Measurements from ENCODE around the gene ME3. TPM values are rescaled to one million over a fixed set of nuclear protein-coding genes. Genes with fewer than 3 reads are reported as not detected.

ME3 gene
- total and polyA plus RNA-seq, 4 donors, result 7.4 to 38.7 (median 21.2) TPM

DNA sequence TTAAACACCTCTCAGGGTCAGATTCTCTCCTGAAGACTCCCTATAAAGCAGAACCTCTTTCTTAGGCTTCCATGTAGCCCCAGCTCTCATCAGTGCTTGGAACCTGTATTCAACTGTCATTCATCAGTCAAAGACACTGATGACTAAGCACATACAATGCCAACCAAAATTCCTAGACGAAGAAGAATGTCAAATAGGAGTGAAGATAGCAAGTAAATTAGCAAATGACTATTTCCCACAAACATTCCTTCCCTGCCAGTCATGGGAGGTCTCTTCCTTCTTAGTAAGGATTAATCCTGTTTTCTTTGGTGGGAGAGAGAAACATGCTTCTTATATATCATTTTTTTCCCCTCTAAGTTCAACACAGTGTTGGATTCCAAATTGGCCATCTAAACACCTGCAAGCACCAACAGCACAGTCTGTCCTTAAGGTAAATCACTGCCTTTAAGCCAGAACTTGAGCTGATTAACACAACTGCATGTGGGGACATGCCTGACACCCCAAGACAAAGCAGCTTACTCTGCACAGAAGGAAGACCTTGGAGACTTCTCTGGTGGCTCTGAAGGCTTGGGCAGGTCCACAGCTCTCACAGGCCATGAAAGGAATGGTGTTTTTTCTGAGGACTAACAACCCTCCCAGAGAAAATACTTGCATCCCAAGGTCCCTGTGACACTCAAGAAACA is 47.5 kb upstream of the ME3 start:
- peaks cover 0 to 7% (median 0%) of the 10 kb centered on the region in 5 donors for H3K4me1 ChIP-seq (ENCODE audit: control insufficient read depth in 5 of 5, insufficient read depth in 5 of 5, low read length in 5 of 5)
- WGBS, 2 donors, result 57 to 75% methylated on average over 1 of the region's 1 CpG
- H3K4me3 ChIP-seq, result no peak overlapping the region
- TF ChIP-seq, protein P1, sequence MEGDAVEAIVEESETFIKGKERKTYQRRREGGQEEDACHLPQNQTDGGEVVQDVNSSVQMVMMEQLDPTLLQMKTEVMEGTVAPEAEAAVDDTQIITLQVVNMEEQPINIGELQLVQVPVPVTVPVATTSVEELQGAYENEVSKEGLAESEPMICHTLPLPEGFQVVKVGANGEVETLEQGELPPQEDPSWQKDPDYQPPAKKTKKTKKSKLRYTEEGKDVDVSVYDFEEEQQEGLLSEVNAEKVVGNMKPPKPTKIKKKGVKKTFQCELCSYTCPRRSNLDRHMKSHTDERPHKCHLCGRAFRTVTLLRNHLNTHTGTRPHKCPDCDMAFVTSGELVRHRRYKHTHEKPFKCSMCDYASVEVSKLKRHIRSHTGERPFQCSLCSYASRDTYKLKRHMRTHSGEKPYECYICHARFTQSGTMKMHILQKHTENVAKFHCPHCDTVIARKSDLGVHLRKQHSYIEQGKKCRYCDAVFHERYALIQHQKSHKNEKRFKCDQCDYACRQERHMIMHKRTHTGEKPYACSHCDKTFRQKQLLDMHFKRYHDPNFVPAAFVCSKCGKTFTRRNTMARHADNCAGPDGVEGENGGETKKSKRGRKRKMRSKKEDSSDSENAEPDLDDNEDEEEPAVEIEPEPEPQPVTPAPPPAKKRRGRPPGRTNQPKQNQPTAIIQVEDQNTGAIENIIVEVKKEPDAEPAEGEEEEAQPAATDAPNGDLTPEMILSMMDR (IDR thresholded peaks at IDR 0.05; ENCODE audit: control extremely low read depth, extremely low read depth), result no peak
- H3K27ac ChIP-seq (ENCODE audit: low read depth in 1 of 2, low read length in 1 of 2), result no peak overlapping the region
- no peak for DNase-seq
- no peak for ATAC-seq (ENCODE audit: insufficient read depth, low FRiP score)
- H3K9me3 ChIP-seq (ENCODE audit: control insufficient read depth in 4 of 4, insufficient read depth in 3 of 4, low read length in 3 of 4), result no peaks in the 10 kb centered on the region
- H3K27me3 ChIP-seq (ENCODE audit: control insufficient read depth in 3 of 3, insufficient read depth in 3 of 3, low read length in 2 of 3), result no peaks in the 10 kb centered on the region
- no peak overlapping the region for H3K9ac ChIP-seq (ENCODE audit: insufficient read depth in 1 of 2, low read length in 2 of 2)
- no peaks in the 10 kb centered on the region for H3K36me3 ChIP-seq (ENCODE audit: control insufficient read depth in 4 of 4, insufficient read depth in 4 of 4, low read length in 4 of 4)

DNA sequence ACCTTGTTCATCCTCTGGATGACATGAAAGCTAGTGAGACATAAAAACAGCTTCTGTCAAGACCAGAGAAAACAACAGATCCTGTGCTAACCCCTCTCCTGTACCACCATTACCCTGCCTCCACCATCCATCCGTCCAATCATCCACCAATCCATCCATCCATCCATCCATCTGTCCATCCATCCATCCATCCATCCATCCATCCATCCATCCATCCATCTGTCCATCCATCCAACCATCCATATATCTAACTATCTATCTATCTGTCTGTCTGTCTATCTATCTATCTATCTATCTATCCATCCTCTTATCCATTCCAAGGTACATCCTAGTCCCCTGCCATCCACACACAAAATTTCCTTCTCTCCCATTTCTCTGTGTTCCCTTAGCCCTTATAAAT is 46.6 kb upstream of the ME3 start:
- TF ChIP-seq, protein P1 (IDR thresholded peaks at IDR 0.05; ENCODE audit: control extremely low read depth, extremely low read depth), result no peak

DNA sequence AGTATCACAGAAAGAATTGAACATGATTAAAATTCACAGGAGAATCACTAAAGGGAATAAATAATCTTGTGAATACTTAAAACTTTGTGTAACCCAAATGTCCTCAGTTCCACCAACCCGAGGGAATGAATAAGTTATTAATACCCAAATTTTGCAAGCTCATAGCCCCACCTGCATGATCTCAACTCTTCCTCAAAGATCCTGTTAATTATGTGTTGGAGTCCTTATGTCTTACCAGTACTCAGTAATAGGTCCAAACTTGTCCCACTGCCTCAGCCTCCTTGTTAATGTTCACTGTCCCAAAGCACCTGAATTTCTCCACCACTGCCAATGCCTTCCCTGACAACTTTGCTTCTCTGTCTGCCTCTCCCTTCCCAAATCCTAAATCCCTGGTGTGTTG is 46.1 kb upstream of the ME3 start:
- Histone ChIP-seq H3K4me3 (no peak overlapping the region), H3K9me3 (ENCODE audit: control insufficient read depth in 4 of 4, insufficient read depth in 3 of 4, low read length in 3 of 4) (no peaks in the 10 kb centered on the region), H3K9ac (ENCODE audit: insufficient read depth in 1 of 2, low read length in 2 of 2) (no peak overlapping the region), H3K27me3 (ENCODE audit: control insufficient read depth in 3 of 3, insufficient read depth in 3 of 3, low read length in 2 of 3) (no peaks in the 10 kb centered on the region), H3K36me3 (ENCODE audit: control insufficient read depth in 4 of 4, insufficient read depth in 4 of 4, low read length in 4 of 4) (no peaks in the 10 kb centered on the region), H3K4me1 (ENCODE audit: control insufficient read depth in 5 of 5, insufficient read depth in 5 of 5, low read length in 5 of 5) (peaks cover 0 to 7% (median 0%) of the 10 kb centered on the region in 5 donors), H3K27ac (ENCODE audit: low read depth in 1 of 2, low read length in 1 of 2) (no peak overlapping the region)
- 84 to 85% methylated on average over 1 of the region's 1 CpG for WGBS, 2 donors
- ATAC-seq (ENCODE audit: insufficient read depth, low FRiP score) (no peak), DNase-seq (no peak)
- TF ChIP-seq, protein P1 (IDR thresholded peaks at IDR 0.05; ENCODE audit: control extremely low read depth, extremely low read depth), result no peak

More for the DNA sequence above, 46.6 kb upstream of the ME3 start:
- no peak for ATAC-seq (ENCODE audit: insufficient read depth, low FRiP score)
- Histone ChIP-seq H3K4me1 (ENCODE audit: control insufficient read depth in 5 of 5, insufficient read depth in 5 of 5, low read length in 5 of 5) (peaks cover 0 to 7% (median 0%) of the 10 kb centered on the region in 5 donors), H3K4me3 (no peak overlapping the region), H3K27me3 (ENCODE audit: control insufficient read depth in 3 of 3, insufficient read depth in 3 of 3, low read length in 2 of 3) (no peaks in the 10 kb centered on the region), H3K36me3 (ENCODE audit: control insufficient read depth in 4 of 4, insufficient read depth in 4 of 4, low read length in 4 of 4) (no peaks in the 10 kb centered on the region), H3K9ac (ENCODE audit: insufficient read depth in 1 of 2, low read length in 2 of 2) (no peak overlapping the region), H3K27ac (ENCODE audit: low read depth in 1 of 2, low read length in 1 of 2) (no peak overlapping the region), H3K9me3 (ENCODE audit: control insufficient read depth in 4 of 4, insufficient read depth in 3 of 4, low read length in 3 of 4) (no peaks in the 10 kb centered on the region)
- DNase-seq, result no peak
- 77 to 84% methylated on average over 1 of the region's 1 CpG for WGBS, 2 donors
